ENCODE results near the gene RGL4. TPM values are rescaled to one million over a fixed set of nuclear protein-coding genes. Genes with fewer than 3 reads are reported as not detected.
"Not testable (repeated sequence)": the region's sequence is repeated elsewhere in the genome, so short reads cannot be mapped to it uniquely, and the experiment has no call there.

Gene RGL4
- polyA plus RNA-seq, 2 donors, result 0.40 to 0.73 TPM

DNA sequence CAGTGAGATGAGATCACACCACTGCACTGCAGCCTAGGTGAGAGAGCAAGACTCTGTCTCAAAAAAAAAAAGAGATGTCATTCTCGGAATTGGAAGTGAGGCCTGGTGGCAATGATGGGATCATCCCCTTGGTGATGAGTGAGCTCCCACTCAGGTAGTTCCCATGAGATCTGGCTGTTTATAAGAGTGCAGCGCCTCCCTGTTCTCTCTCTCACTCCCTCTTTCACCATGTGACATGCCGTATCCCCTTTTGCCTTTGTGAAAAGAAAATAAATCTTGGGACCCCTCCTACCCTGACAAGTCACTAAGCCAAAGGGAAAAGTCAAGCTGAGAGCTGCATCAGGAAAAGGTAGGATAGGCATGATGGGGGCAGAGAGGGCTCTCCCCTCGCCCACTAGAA lies 31.3 kb downstream of the RGL4 start:
- H3K4me1 ChIP-seq (ENCODE audit: control insufficient read depth in 2 of 2, insufficient read depth in 2 of 2, low read length in 1 of 2), result peaks cover 3 to 5% of the 10 kb centered on the region in 2 donors
- 65 to 79% methylated on average over 4 of the region's 4 CpGs for WGBS, 2 donors
- H3K27me3 ChIP-seq (ENCODE audit: control insufficient read depth in 1 of 2, insufficient read depth in 2 of 2, low read length in 2 of 2), result no peaks in the 10 kb centered on the region
- H3K27ac ChIP-seq (ENCODE audit: low read depth in 2 of 2, low read length in 1 of 2), result no peak overlapping the region
- no peaks in the 10 kb centered on the region for H3K9me3 ChIP-seq (ENCODE audit: control insufficient read depth in 2 of 2, insufficient read depth in 1 of 2, low read depth in 1 of 2, low read length in 1 of 2)
- H3K36me3 ChIP-seq (ENCODE audit: control insufficient read depth in 2 of 2, insufficient read depth in 2 of 2, low read length in 1 of 2), result no peaks in the 10 kb centered on the region
- no peak overlapping the region for H3K4me3 ChIP-seq (ENCODE audit: low read depth in 1 of 2, low read length in 2 of 2)

DNA sequence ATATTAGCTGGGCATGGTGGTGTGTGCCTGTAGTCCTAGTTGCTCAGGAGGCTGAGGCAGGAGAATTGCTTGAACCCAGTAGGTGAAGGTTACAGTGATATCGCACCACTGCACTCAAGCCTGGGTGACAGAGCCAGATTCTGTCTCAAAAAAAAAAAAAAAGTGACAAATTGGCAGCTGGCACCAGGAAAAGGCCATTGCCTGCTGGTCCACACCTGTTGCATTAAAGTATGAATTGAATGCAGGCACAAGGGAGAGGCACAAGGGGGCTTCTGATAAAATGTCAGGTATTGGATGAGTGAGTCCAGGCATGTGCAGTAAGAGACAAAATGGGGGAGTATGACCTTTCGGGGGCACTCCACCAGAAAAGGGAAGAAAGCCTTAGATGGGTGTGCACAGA lies 31.9 kb downstream of the RGL4 start:
- WGBS, 2 donors, result 79 to 85% methylated on average over 2 of the region's 2 CpGs
- H3K9me3 ChIP-seq (ENCODE audit: control insufficient read depth in 2 of 2, insufficient read depth in 1 of 2, low read depth in 1 of 2, low read length in 1 of 2), result no peaks in the 10 kb centered on the region
- no peak overlapping the region for H3K27ac ChIP-seq (ENCODE audit: low read depth in 2 of 2, low read length in 1 of 2)
- no peaks in the 10 kb centered on the region for H3K4me1 ChIP-seq (ENCODE audit: control insufficient read depth in 2 of 2, insufficient read depth in 2 of 2, low read length in 1 of 2)
- H3K4me3 ChIP-seq (ENCODE audit: low read depth in 1 of 2, low read length in 2 of 2), result no peak overlapping the region
- no peaks in the 10 kb centered on the region for H3K27me3 ChIP-seq (ENCODE audit: control insufficient read depth in 1 of 2, insufficient read depth in 2 of 2, low read length in 2 of 2)
- no peaks in the 10 kb centered on the region for H3K36me3 ChIP-seq (ENCODE audit: control insufficient read depth in 2 of 2, insufficient read depth in 2 of 2, low read length in 1 of 2)

DNA sequence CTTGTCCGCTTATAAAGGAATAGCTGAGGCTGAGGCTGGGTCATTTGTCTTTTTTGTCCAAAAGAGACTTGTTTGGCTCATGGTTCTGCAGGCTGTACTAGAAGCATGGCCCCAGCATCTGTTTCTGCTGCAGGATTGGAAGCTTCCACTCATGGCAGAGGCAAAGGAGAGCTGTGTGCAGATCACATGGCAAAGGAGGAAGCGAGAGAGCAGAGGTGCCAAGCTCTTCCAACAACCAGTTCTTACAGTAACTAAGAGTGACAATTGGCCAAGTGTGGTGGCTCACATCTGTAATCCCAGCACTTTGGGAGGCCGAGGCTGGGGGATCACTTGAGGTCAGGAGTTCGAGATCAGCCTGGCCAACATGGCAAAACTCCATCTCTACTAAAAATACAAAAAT lies 37.3 kb downstream of the RGL4 start:
- not testable (repeated sequence) for H3K4me3 ChIP-seq (ENCODE audit: low read depth in 1 of 2, low read length in 2 of 2); H3K9me3 ChIP-seq (ENCODE audit: control insufficient read depth in 2 of 2, insufficient read depth in 1 of 2, low read depth in 1 of 2, low read length in 1 of 2); H3K36me3 ChIP-seq (ENCODE audit: control insufficient read depth in 2 of 2, insufficient read depth in 2 of 2, low read length in 1 of 2); H3K27ac ChIP-seq (ENCODE audit: low read depth in 2 of 2, low read length in 1 of 2); H3K27me3 ChIP-seq (ENCODE audit: control insufficient read depth in 1 of 2, insufficient read depth in 2 of 2, low read length in 2 of 2); H3K4me1 ChIP-seq (ENCODE audit: control insufficient read depth in 2 of 2, insufficient read depth in 2 of 2, low read length in 1 of 2)
- 80 to 81% methylated on average over 4 of the region's 4 CpGs for WGBS, 2 donors

DNA sequence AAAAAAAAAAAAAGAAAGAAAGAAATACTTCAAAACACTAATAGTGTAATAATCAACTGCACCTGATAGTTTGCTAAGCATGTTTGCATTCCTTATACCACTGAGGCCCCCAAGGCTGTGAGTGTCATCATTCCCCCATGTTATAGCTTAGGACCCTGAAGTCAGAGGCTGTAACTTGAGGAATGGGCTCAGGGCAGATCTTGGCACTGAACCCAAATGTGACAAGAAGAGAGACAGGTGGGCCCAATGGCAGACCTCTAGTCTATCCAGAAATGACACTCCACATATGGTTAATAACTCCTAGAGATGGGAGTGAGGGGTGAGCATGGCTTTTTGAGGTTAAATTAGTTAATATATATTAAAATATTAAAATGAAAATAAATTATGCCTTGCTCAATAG lies 46.9 kb downstream of the RGL4 start:
- H3K4me1 ChIP-seq (ENCODE audit: control insufficient read depth in 2 of 2, insufficient read depth in 2 of 2, low read length in 1 of 2), result peaks cover 0 to 4% of the 10 kb centered on the region in 2 donors
- H3K27ac ChIP-seq (ENCODE audit: low read depth in 2 of 2, low read length in 1 of 2), result no peak overlapping the region
- H3K27me3 ChIP-seq (ENCODE audit: control insufficient read depth in 1 of 2, insufficient read depth in 2 of 2, low read length in 2 of 2), result no peaks in the 10 kb centered on the region
- H3K4me3 ChIP-seq (ENCODE audit: low read depth in 1 of 2, low read length in 2 of 2), result no peak overlapping the region
- peaks cover 0 to 3% of the 10 kb centered on the region in 2 donors for H3K36me3 ChIP-seq (ENCODE audit: control insufficient read depth in 2 of 2, insufficient read depth in 2 of 2, low read length in 1 of 2)
- no peaks in the 10 kb centered on the region for H3K9me3 ChIP-seq (ENCODE audit: control insufficient read depth in 2 of 2, insufficient read depth in 1 of 2, low read depth in 1 of 2, low read length in 1 of 2)

DNA sequence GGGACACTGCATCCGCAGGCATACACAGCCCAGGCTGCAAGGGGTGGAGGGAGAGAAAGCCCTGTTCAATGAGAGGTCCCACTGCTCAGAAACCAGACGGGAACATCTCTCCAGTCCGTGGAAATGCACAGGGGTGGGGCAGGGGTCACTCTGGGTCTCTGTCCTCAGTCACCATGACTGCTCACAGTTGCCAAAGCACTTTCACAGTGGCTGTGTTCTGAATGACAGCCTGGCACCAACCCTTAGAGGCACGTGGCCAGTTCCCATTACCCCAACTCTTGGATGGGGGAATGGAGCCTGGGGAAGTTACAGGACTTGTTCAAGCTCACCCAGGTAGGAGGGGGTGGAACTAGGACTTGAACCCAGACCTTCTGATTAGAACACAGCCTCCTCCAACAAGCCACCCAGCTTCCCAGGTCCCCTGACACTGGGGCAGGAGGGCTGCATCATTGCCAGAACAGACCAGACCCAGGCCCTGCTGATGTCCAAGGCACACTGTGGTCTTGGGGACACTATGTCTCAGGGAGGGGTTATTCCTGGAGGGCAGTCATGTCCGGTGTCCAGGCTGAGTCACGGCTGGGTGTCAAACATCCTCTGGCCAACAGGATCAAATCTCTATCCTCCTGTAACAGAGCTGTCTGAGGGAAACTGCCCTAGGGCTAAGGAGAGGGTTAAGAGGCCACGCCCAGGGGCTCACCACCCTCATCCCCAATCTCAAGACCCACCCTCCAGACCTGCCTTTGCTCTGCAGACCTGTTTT lies 51.9 kb downstream of the RGL4 start:
- Histone ChIP-seq H3K9me3 (ENCODE audit: control insufficient read depth in 2 of 2, insufficient read depth in 1 of 2, low read depth in 1 of 2, low read length in 1 of 2) (no peaks in the 10 kb centered on the region), H3K4me3 (ENCODE audit: low read depth in 1 of 2, low read length in 2 of 2) (no peak overlapping the region), H3K36me3 (ENCODE audit: control insufficient read depth in 2 of 2, insufficient read depth in 2 of 2, low read length in 1 of 2) (peaks cover 0 to 18% of the 10 kb centered on the region in 2 donors), H3K27me3 (ENCODE audit: control insufficient read depth in 1 of 2, insufficient read depth in 2 of 2, low read length in 2 of 2) (no peaks in the 10 kb centered on the region), H3K27ac (ENCODE audit: low read depth in 2 of 2, low read length in 1 of 2) (no peak overlapping the region), H3K4me1 (ENCODE audit: control insufficient read depth in 2 of 2, insufficient read depth in 2 of 2, low read length in 1 of 2) (peaks cover 0 to 5% of the 10 kb centered on the region in 2 donors)
- 70 to 77% methylated on average over 7 of the region's 7 CpGs for WGBS, 2 donors

DNA sequence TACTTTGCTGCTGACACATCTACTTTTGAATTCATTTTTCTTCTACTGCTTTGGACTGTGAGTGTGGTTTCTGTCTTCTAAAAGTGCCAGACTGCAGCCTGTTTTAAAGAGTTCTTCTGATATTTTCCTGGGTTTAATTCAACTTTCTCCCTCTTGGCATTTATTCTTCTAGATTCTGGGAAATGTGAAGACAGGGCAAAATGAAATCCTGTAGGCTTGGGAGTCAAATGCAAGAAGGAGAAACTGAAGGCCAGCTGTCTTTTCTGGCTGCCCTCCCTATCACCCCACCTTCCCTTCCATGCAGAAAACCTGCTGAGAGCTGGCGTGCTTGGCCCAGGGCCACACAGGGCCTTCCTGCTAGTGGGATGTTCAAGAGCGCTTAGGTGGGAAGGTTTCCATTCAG lies 52.5 kb downstream of the RGL4 start:
- Histone ChIP-seq H3K36me3 (ENCODE audit: control insufficient read depth in 2 of 2, insufficient read depth in 2 of 2, low read length in 1 of 2) (peaks cover 0 to 18% of the 10 kb centered on the region in 2 donors), H3K4me1 (ENCODE audit: control insufficient read depth in 2 of 2, insufficient read depth in 2 of 2, low read length in 1 of 2) (peaks cover 0 to 5% of the 10 kb centered on the region in 2 donors), H3K27ac (ENCODE audit: low read depth in 2 of 2, low read length in 1 of 2) (no peak overlapping the region), H3K9me3 (ENCODE audit: control insufficient read depth in 2 of 2, insufficient read depth in 1 of 2, low read depth in 1 of 2, low read length in 1 of 2) (no peaks in the 10 kb centered on the region), H3K27me3 (ENCODE audit: control insufficient read depth in 1 of 2, insufficient read depth in 2 of 2, low read length in 2 of 2) (no peaks in the 10 kb centered on the region), H3K4me3 (ENCODE audit: low read depth in 1 of 2, low read length in 2 of 2) (no peak overlapping the region)
- WGBS, 2 donors, result 70 to 87% methylated on average over 2 of the region's 2 CpGs

DNA sequence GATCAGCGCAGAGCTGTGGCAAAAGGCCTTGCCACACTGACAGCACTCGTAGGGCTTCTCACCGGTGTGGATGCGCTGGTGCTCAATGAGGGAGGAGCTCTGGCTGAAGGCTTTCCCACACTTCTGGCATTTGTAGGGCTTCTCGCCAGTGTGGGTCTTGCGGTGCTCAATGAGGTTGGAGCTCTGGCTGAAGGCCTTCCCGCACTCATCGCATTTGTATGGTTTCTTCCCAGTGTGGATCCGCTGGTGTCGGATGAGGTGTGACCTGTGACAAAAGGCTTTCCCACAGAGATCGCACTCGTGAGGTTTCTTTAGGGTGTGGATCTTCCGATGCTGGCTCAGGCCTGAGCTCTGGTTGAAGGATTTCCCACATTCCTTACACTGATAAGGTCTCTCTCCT lies 53.2 kb downstream of the RGL4 start:
- Histone ChIP-seq H3K36me3 (ENCODE audit: control insufficient read depth in 2 of 2, insufficient read depth in 2 of 2, low read length in 1 of 2) (peaks cover 0 to 18% of the 10 kb centered on the region in 2 donors), H3K4me1 (ENCODE audit: control insufficient read depth in 2 of 2, insufficient read depth in 2 of 2, low read length in 1 of 2) (peaks cover 0 to 5% of the 10 kb centered on the region in 2 donors), H3K27me3 (ENCODE audit: control insufficient read depth in 1 of 2, insufficient read depth in 2 of 2, low read length in 2 of 2) (no peaks in the 10 kb centered on the region), H3K27ac (ENCODE audit: low read depth in 2 of 2, low read length in 1 of 2) (no peak overlapping the region), H3K4me3 (ENCODE audit: low read depth in 1 of 2, low read length in 2 of 2) (no peak overlapping the region), H3K9me3 (ENCODE audit: control insufficient read depth in 2 of 2, insufficient read depth in 1 of 2, low read depth in 1 of 2, low read length in 1 of 2) (no peaks in the 10 kb centered on the region)
- WGBS, 2 donors, result 97 to 98% methylated on average over 13 of the region's 13 CpGs

DNA sequence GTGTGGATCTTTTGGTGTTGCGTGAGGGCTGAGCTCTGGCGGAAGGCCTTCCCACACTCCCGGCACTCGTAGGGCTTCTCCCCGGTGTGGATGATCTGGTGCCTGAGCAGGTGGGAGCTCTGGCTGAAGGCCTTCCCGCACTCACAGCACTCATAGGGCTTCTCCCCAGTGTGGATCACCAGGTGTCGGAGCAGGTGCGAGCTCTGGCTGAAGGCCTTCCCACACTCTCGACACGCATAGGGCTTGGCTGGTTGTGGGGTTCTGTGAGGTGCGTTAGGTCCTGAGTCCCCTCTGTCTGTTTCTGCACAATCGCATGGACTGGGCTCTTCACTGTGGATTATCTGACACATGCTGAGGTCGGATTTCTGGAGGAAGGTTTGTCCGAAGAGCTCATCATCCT lies 53.7 kb downstream of the RGL4 start:
- Histone ChIP-seq H3K27me3 (ENCODE audit: control insufficient read depth in 1 of 2, insufficient read depth in 2 of 2, low read length in 2 of 2) (no peaks in the 10 kb centered on the region), H3K36me3 (ENCODE audit: control insufficient read depth in 2 of 2, insufficient read depth in 2 of 2, low read length in 1 of 2) (peaks cover 0 to 18% of the 10 kb centered on the region in 2 donors), H3K27ac (ENCODE audit: low read depth in 2 of 2, low read length in 1 of 2) (no peak overlapping the region), H3K4me3 (ENCODE audit: low read depth in 1 of 2, low read length in 2 of 2) (no peak overlapping the region), H3K4me1 (ENCODE audit: control insufficient read depth in 2 of 2, insufficient read depth in 2 of 2, low read length in 1 of 2) (peaks cover 0 to 5% of the 10 kb centered on the region in 2 donors), H3K9me3 (ENCODE audit: control insufficient read depth in 2 of 2, insufficient read depth in 1 of 2, low read depth in 1 of 2, low read length in 1 of 2) (no peaks in the 10 kb centered on the region)
- 95 to 97% methylated on average over 14 of the region's 14 CpGs for WGBS, 2 donors

DNA sequence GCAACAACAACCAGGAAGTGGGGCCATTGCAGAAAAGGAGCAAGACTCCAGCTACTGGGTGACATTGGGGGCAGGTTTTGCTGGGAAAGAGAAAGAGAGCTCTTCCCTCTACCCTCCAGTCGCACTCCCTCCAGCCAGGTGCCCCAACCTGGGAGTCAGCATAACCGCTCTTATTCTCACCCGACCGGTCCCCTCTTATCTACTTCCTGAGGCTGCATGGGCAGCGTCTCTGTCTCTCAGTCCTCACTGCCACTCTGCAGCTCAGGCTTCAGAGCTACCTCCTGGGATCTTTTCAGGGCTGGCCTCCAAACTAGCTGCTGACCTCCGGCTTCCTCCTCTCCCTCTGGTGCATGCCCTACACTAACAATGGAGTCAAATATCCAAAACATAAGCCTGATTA lies 55.0 kb downstream of the RGL4 start:
- H3K27me3 ChIP-seq (ENCODE audit: control insufficient read depth in 1 of 2, insufficient read depth in 2 of 2, low read length in 2 of 2), result no peaks in the 10 kb centered on the region
- peaks cover 0 to 18% of the 10 kb centered on the region in 2 donors for H3K36me3 ChIP-seq (ENCODE audit: control insufficient read depth in 2 of 2, insufficient read depth in 2 of 2, low read length in 1 of 2)
- no peak overlapping the region for H3K4me3 ChIP-seq (ENCODE audit: low read depth in 1 of 2, low read length in 2 of 2)
- 54 to 87% methylated on average over 6 of the region's 6 CpGs for WGBS, 2 donors
- peaks cover 4 to 5% of the 10 kb centered on the region in 2 donors for H3K4me1 ChIP-seq (ENCODE audit: control insufficient read depth in 2 of 2, insufficient read depth in 2 of 2, low read length in 1 of 2)
- H3K9me3 ChIP-seq (ENCODE audit: control insufficient read depth in 2 of 2, insufficient read depth in 1 of 2, low read depth in 1 of 2, low read length in 1 of 2), result no peaks in the 10 kb centered on the region
- H3K27ac ChIP-seq (ENCODE audit: low read depth in 2 of 2, low read length in 1 of 2), result no peak overlapping the region

Measured in esophagus (tissue), 2 donors.